HFF-Myc (cell line): ENCODE results near the gene DDX42.

Source experiments
- DNase-seq: peaks from one replicate; pipeline ENCODE4 v3.0.0-alpha.2; 2011; ENCODE audit warnings: low read depth; ENCODE audit errors: extremely low read depth
- H3K4me3 ChIP-seq: replicated peaks from 2 replicates; pipeline ENCODE4 v1.5.1; 2011; ENCODE audit warnings: low read depth, mild to moderate bottlenecking, control low read depth, low read length
- CTCF ChIP-seq: IDR thresholded peaks from 2 replicates; pipeline ENCODE4 v1.5.1; 2012; ENCODE audit warnings: mild to moderate bottlenecking, low read depth, low read length, control low read depth; ENCODE audit errors: missing control alignments

The DDX42 gene

DNA sequence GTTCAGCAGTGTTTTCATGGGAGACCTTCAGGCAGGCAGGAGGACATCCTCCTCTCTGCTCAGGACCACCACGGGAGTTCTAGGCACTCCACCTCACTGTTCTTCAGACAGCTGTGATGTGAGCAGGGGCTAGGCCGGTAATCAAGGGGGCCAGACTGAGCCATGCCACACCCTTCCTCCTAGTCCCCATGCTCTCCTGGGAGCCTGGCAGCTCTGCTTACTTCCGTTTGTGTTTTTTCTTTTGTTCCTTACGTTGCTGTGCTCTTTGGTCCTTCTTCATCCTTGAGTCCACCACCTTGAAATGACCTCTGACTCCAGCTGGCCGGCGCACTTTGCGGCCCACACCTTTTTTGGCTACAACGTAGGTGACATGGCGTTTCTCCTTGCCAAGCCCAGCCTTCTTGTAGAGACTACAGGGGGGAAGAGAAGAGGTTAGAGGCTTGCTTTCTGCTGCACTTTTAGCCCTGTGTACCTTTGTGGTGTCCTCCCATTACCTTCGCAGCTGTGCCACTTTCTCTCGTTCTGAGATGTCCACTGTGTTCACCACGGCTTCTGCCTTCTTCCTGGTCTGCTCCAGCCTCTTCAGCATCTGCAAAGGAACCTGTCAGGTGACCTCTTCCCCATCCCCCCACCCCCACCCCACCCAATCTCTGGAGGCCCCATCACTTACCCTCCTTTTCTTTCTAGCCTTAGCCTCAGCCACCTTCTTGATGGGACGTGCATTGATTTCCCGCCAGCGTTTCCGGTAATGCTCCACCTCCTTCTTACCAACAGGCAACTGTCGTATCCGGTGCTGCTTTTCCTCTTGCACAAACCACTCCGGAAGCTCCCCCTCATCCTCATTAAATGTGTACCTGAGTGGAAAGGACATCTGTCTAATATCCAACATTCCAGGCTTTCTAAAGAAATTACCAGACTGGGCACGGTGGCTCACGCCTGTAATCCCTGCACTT, 45.9 kb downstream of the DDX42 start:
- no peak overlapping the region for H3K4me3 ChIP-seq

GRCh38 chr17:63820963-63821561, 47.1 kb downstream of the DDX42 start:
- DNase-seq, result no peak
- H3K4me3 ChIP-seq, result no peak overlapping the region
- TF ChIP-seq CTCF, result no peak

More for the DNA sequence above, 45.9 kb downstream of the DDX42 start:
- no peak for TF ChIP-seq CTCF
- DNase-seq, result no peak

- no peak overlapping the region for H3K4me3 ChIP-seq
- TF ChIP-seq CTCF, result no peak
- no peak for DNase-seq
These were observed 47.8 kb downstream of the DDX42 start for GRCh38 chr17:63821804-63822203.

DNA sequence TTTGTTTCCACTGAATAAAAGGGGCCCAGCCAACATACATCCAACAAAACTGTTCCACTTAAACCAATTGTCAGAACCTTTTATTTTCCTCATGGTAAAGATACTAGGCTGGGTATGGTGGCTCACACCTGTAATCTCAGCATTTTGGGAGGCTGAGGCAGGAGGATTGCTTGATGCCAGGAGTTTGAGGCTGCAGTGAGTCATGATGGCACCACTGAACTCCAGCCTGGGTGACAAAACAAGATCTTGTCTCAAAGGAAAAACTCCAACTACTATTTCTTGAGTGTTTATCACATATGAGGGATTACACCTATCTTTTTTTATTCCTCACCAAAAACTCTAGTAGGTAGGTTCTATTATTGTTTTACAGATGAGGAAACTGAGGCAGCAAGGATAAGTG, 48.6 kb downstream of the DDX42 start:
- no peak for TF ChIP-seq CTCF
- DNase-seq, result no peak
- H3K4me3 ChIP-seq, result no peak overlapping the region

GRCh38 chr17:63823659-63824331, 49.8 kb downstream of the DDX42 start:
- no peak for TF ChIP-seq CTCF
- DNase-seq, result no peak
- H3K4me3 ChIP-seq, result no peak overlapping the region

DNA sequence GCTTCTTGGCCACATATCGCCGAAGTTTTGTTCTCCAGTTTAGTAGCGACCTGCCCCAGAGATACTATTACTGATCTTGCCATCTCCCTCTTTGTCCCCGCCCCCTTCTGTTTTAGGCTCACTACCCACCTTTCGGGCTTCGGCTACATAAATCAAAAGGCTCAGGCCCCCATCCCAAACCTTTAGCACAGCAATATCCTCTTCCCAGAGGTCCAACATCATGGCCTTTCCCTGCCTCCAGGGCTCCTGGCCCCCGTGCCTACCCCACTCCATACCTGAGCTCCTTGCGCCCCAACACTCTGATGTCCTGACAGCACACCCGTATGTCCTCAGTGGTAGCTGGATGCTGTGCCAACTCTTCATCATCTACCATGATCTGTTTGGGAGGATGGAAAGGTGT, 50.4 kb downstream of the DDX42 start:
- TF ChIP-seq CTCF, result no peak
- no peak for DNase-seq
- H3K4me3 ChIP-seq, result no peak overlapping the region
